GM18502 (cell line): Measurements from ENCODE around the gene RYR3.

Experiments
- ATAC-seq: cut with Tn5 transposase; IDR thresholded peaks from one replicate; pipeline ENCODE4 v1.9.1; 2021; ENCODE audit warnings: mild to moderate bottlenecking; ENCODE audit not compliant: unreplicated experiment, poor library complexity

RYR3 gene

GRCh38 chr15:33735143-33735542 lies 424.4 kb downstream of the RYR3 start:
- ATAC-seq, result no peak

DNA sequence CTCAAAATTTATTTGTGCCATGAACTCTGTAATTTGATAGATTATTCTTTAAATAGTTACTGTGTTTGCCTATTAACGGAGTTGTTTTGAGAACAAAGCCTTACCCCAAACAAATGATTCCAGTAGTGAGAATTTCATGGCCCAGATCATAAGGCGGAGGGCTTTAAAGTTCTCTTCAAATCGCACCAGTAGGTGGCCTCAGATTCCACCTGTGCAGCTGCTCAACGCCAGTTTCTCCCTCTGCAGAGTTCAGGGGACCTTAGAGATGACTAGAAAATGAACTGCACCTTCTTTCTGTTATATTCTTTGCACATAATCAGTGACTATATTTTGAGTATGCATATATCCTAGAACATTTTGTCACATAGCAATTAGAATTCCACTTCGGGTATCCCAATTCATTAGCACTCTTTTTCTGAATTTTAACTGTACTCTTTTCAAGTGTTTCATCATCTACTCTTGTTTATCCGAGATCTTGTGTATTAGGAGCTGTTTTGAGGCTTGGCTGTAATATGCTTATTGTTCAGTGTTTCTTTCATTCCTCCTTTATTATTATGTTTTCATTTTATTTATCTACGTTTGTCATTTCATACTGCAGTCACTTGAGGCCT lies 425.0 kb downstream of the RYR3 start:
- no peak for ATAC-seq

DNA sequence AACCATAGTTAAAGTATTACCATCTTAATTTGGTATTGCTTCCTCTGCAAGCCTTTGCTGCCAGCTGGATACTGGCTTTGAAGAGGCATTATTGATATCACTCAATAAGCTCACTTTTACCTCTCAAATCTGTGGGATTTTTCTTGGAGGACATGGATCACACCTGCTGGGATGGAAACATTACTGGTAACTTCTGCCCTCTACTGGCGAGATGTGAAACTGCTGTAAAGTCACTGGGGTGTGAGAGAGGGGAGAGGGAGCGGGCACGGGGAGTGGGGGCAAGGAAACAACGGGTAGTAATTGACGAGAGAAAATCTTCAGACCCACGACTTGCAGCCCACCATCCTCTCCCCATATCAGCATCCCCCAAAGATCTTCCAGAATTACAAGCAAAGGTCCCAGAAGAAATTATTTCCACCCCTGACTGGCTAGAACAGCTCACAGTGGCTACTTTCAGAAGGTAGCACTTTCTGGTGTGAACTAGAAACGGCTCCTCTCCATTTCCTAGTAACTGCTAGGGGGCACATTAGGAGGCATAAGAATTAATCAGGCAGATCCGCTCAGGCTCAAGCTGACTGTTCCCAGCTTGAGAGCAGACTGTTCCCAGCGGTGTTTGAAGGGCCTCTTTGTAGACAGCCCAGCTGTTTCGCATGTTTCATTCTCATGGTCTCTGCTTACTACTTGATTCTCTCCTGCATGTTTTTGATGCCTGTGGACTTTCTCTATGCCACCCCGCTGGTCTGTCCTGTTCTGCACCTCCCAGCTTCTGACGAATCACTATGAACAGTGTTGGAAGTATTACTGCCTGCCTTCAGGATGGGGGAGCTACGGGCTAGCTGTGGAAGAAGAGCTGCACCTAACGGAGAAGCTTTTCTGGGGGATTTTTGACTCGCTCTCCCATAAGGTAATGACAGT lies 427.2 kb downstream of the RYR3 start:
- no peak for ATAC-seq

DNA sequence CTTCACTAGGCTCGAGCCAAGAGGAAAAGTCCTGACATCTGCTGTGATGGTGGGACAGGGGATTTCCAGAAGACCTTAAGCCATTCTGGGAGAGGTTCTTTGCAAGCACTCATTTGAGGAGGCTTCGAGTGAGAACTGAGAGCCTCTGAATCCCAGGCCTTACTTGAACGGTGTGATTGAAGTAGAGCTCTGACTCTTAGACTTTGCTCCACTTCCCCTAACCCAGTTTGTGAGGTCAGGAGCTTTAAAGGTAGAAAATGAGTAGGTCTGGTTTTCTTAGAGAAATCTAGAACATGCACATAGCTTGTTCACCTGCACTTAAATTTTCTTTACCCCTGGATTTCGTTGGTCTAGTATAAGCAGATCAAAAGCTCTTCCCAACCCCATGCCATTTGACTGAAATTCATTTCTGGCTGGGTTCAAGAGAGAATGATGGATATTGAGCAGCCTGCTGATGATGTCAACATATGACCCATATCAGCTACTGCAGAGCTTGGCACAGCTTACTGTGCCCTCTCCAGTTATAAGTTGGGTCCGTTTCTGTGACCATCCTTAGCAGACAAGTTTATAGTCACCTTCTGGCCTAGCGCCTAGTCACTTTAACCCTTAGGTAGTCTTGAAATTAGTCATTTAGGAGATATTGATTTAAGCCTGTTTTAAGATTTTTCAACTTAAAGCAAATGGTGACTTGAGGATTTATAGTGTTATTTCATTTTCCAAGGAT lies 428.3 kb downstream of the RYR3 start:
- no peak for ATAC-seq

GRCh38 chr15:33742306-33742705 lies 431.5 kb downstream of the RYR3 start:
- ATAC-seq, result no peak

GRCh38 chr15:33742800-33743199 lies 432.0 kb downstream of the RYR3 start:
- ATAC-seq, result no peak

DNA sequence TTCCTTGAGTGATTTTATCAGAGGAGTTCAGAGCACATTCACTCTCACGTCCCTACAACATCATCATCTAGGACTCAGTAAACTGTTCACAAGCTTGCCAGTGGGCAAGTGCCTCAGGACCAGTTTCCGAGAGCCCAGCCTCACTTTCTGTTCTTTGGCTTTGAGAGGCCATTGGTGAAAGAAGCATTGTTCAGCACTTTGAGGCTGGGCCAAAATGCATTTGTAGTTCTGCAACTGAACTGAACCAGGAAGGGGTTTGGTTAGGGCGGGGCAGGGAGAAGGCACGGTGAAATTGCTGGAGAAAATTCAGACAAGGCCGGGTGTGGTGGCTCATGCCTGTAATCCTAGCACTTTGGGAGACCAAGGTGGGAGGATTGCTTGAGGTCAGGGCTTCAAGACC lies 435.4 kb downstream of the RYR3 start:
- no peak for ATAC-seq

DNA sequence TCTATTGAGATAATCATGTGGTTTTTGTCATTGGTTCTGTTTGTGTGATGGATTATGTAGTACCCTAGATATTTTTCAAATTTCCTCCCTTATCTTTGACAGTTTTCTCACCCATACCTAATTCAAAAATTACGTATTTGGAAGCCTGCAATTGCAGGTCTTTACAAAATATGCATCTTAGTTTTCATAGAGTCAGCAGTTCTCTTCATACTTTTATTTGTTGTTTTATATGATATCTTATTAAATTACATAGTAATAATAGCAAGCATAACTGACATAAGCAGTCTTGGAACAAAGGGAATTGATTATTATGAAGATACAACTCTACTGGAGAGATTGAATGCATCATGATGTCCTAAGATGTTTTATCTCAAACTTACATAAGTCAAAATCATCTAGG lies 442.2 kb downstream of the RYR3 start:
- no peak for ATAC-seq

- no peak for ATAC-seq
Observed at GRCh38 chr15:33754242-33754641, 443.5 kb downstream of the RYR3 start.

- ATAC-seq, result no peak
Observed at GRCh38 chr15:33756961-33757360, 446.2 kb downstream of the RYR3 start.

DNA sequence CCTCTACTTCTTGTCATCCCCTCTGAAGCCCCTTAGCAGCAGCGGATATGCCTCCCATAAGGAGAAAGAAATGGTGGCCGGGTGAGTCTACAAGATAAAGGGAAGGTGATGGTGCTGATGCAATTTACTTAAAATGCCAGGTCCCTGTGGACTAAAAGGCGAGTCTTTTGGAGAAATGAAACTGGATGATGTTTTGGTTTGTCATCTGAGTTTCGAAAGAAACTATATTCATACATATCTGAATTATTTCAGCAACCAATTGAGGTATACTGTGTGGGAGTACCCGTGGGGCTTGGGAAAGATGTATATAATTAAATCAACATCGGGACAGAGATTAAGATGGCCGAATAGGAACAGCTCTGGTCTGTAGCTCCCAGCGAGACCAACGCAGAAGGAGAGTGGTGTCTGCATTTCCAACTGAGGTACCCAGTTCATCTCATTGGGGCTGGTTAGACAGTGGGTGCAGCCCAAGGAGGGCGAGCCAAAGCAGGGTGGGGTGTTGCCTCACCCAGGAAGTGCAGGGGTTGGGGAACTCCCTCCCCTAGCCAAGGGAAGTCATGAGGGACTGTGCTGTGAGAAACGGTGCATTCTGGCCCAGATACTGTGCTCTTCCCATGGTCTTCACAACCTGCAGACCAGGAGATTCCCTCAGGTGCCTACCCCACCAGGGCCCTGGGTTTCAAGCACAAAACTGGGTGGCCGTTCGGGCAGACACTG lies 446.9 kb downstream of the RYR3 start:
- no peak for ATAC-seq

DNA sequence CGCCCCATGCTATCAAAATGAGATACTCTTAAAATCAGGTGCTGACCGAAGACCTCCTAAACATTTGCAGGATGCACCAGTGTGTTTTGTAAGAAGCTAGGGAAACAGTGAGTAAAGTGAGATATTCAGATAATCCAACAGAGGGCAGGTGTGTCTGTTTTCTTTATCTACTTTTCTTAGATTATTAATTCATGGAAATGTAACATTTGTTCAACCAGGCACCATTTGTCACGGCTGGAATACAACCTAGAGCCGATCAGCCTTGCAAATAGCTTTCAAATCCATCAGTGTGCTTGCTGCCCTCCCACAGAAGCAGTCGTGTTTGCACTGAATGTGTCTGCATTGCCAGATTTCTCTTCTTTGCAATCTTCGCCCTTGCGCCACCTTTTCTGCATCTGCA lies 455.6 kb downstream of the RYR3 start:
- ATAC-seq, result no peak

DNA sequence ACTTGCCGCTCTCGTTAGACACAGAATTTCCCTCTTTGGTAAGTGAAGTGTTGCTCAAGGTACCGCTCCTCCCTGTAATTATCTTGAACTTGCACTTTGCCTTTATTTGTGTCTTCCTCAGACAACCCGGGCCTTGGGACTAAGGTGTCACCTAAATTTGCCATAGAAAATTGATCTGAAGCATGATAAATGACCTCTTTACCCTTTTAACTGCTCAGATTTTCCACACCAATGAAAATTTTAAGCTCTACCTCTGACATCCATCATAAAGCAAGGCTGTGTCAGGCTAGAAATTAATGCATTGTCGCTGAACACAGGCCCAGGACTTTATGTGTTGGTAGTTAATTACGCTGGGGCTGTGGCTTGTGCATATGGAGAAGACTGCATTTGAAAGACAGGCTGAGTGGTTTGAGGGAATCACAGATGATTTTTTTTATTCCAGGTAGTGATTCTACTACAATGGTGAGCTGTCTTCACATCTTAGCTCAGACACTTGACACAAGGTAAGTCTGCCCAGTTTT lies 458.0 kb downstream of the RYR3 start:
- ATAC-seq, result no peak

DNA sequence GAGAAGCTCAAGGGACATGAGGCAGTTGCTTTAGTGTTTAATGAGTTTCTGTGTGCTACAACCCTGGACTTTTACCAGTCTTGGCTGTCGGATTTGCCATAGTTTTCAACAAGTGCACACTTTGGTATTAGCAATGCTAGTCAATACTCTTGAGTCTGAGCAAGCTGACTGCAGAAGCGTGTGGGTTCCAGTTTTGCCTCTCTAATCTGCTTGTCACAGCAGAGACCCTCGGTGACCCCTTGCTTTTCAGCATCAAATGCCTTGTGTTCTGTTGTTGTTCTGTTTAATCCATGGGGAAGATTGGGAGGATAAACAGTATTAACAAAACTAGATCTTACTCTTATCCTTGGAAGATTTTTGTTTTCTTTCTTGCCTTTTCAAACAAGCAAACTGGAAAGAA lies 463.2 kb downstream of the RYR3 start:
- no peak for ATAC-seq

- no peak for ATAC-seq
Observed at GRCh38 chr15:33778852-33779251, 468.1 kb downstream of the RYR3 start.

GRCh38 chr15:33780011-33780768 lies 469.4 kb downstream of the RYR3 start:
- no peak for ATAC-seq

DNA sequence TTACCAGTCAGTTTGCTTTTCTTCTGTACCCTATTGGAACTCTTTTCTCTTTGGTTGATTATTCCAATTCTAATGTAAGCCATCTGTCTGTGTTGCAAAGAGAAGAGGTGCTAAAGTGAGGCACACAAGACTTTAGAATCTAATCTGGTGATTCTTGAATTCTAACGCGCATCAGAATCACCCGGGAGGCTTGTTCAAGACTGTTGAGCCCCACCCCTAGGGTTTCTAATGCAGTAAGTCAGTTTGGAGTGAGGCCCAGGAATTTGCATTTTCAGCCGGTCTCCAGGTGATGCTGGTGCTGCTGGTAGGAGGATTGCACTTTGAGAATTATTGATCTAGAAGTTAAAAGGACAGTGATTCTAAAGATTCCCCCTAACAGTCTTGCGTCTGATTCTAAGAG lies 472.2 kb downstream of the RYR3 start:
- no peak for ATAC-seq

DNA sequence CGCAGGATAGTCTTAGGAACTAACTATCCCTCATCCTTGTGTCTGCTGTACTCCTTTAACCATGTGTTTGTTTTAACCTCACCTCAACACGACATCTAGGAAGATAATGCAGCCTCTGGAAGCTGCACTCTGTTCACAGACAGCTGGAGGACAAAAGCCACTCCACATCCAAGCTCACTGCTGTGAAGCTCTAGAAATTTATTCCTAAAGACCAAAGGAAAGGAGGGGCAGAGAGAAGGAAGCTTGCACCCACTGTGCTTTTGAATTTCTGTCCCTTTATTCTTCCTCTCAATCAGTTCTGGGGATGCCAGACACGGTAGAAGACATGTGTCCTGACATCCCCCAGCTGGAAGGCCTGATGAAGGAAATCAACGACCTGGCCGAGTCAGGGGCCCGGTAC lies 474.6 kb downstream of the RYR3 start:
- no peak for ATAC-seq

GRCh38 chr15:33788906-33789540 lies 478.3 kb downstream of the RYR3 start:
- ATAC-seq, result no peak
